HUES6 (cell line): ENCODE data around the gene RNGTT.
"Not testable (repeated sequence)": the region's sequence is repeated elsewhere in the genome, so short reads cannot be mapped to it uniquely, and the experiment has no call there.

Experiments used
- H3K27ac ChIP-seq: 2 replicates; pipeline ENCODE4 v1.7.0; 2013; ENCODE audit warnings: low read depth, mild to moderate bottlenecking, low read length, inconsistent platforms
- H3K27me3 ChIP-seq: 2 replicates; pipeline ENCODE4 v1.6.1; 2013; ENCODE audit warnings: low read length; ENCODE audit not compliant: control insufficient read depth, insufficient read depth
- H3K36me3 ChIP-seq: 2 replicates; pipeline ENCODE4 v1.6.1; 2013; ENCODE audit warnings: low read length; ENCODE audit not compliant: control insufficient read depth, insufficient read depth
- H3K4me1 ChIP-seq: 2 replicates; pipeline ENCODE4 v1.6.1; 2013; ENCODE audit warnings: low read length; ENCODE audit not compliant: control insufficient read depth, insufficient read depth
- H3K4me3 ChIP-seq: 2 replicates; pipeline ENCODE4 v1.5.1; 2013; ENCODE audit warnings: low read depth, low read length
- H3K9ac ChIP-seq: one replicate; pipeline ENCODE4 v1.6.1; 2013; ENCODE audit warnings: mild to moderate bottlenecking, low read length
- H3K9me3 ChIP-seq: 2 replicates; pipeline ENCODE4 v1.6.1; 2013; ENCODE audit warnings: low read depth, low read length; ENCODE audit not compliant: control insufficient read depth, insufficient read depth

Gene RNGTT

DNA sequence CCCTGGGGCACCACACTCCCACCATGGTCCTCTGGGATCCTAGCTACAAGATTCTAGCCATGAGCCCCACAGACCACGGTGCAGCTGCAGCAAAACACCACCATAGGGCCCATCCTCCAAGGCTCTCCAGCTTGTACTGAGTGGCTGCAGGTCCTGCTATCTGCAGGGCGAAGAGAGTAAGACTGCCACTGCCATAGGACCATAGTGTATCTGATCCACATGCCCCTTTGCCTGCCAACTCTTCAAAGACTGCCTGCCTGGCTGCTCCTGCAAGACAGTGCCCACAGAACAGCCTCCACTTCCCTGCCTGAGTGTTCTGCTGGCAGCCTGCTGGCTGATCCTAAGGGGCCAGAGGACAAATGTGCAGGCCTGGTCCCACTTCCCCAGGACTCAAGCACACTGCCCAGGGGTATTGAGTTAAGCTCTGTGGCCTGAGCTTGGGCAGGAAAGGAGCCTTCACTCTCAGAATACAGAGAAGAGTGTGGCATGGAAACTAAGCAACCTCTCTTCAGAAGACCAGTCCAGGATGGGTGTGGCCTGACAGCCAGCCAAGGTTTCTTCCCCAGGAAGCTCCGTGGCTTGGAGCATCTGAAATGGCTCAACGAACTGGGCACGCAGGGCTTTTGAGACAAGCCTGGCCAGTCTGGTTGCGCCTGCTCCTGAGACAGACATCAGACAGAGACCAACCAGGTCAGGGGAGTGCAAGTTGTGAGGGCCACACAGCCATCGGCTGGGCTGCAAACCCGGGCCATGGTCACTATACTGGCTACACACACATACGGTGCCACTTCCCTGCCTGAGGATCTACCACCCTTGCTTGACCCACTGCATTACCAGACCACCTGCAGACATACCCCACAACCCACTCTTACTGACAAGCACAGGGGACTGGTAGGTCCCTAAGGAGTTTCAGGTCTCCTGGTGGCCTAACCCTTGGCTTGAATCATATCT, 54.5 kb downstream of the RNGTT start:
- H3K9ac ChIP-seq = no peak overlapping the region
- H3K36me3 ChIP-seq = peaks cover 11% of the 10 kb centered on the region; the same call in 1 of the 2 replicates
- no peak overlapping the region for H3K4me3 ChIP-seq
- no peaks in the 10 kb centered on the region for H3K27me3 ChIP-seq
- peaks cover 23% of the 10 kb centered on the region for H3K4me1 ChIP-seq
- H3K9me3 ChIP-seq = no peaks in the 10 kb centered on the region
- H3K27ac ChIP-seq = no peak overlapping the region

DNA sequence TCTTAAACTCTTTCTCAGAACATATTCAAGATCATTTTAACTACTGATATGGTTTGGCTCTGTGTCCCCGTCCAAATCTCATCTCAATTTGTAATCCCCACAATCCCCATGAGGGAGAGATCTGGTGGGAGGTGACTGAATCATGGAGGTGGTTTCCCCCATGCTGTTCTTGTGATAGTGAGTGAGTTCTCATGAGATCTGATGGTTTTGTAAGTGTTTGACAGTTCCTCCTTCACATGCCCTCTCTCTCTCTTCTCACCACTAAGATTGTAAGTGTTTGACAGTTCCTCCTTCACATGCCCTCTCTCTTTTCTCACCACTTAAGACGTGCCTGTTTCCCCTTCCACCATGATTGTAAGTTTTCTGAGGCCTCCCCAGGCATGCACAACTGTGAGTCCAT, 56.3 kb downstream of the RNGTT start:
- H3K4me3 ChIP-seq, H3K4me1 ChIP-seq, H3K27me3 ChIP-seq, H3K9ac ChIP-seq, H3K27ac ChIP-seq, H3K9me3 ChIP-seq: not testable (repeated sequence)
- H3K36me3 ChIP-seq = peaks cover 19% of the 10 kb centered on the region

GRCh38 chr6:88899569-88900316, 63.7 kb downstream of the RNGTT start:
- no peak overlapping the region for H3K27ac ChIP-seq
- H3K4me1 ChIP-seq = no peaks in the 10 kb centered on the region; the same call in 1 of the 2 replicates
- H3K4me3 ChIP-seq = no peak overlapping the region
- H3K9me3 ChIP-seq = no peaks in the 10 kb centered on the region
- H3K27me3 ChIP-seq = no peaks in the 10 kb centered on the region
- peaks cover 18% of the 10 kb centered on the region for H3K36me3 ChIP-seq
- H3K9ac ChIP-seq = no peak overlapping the region

DNA sequence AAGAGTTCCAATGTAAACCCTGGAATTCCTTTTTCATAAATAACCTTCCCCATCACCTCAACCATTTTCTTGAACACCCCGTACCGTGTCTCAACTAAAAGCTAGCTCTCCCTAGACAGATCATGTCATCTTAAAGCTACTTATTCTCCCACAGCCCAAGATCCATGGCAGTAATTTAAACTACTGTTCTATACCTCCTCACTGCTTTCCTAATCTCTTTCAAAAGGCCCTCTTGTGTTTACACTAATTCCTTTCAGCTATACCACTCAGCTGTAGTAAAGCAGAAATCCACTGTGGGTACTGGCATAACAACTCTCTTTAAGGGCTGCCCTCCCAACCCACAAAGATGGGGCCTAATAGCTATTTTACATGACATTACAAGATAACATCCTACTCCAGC, 67.5 kb downstream of the RNGTT start:
- H3K9ac ChIP-seq = no peak overlapping the region
- H3K27me3 ChIP-seq = no peaks in the 10 kb centered on the region
- no peak overlapping the region for H3K4me3 ChIP-seq
- no peaks in the 10 kb centered on the region for H3K9me3 ChIP-seq
- no peak overlapping the region for H3K27ac ChIP-seq
- no peaks in the 10 kb centered on the region for H3K36me3 ChIP-seq
- H3K4me1 ChIP-seq = peaks cover 2% of the 10 kb centered on the region; the same call in 1 of the 2 replicates

DNA sequence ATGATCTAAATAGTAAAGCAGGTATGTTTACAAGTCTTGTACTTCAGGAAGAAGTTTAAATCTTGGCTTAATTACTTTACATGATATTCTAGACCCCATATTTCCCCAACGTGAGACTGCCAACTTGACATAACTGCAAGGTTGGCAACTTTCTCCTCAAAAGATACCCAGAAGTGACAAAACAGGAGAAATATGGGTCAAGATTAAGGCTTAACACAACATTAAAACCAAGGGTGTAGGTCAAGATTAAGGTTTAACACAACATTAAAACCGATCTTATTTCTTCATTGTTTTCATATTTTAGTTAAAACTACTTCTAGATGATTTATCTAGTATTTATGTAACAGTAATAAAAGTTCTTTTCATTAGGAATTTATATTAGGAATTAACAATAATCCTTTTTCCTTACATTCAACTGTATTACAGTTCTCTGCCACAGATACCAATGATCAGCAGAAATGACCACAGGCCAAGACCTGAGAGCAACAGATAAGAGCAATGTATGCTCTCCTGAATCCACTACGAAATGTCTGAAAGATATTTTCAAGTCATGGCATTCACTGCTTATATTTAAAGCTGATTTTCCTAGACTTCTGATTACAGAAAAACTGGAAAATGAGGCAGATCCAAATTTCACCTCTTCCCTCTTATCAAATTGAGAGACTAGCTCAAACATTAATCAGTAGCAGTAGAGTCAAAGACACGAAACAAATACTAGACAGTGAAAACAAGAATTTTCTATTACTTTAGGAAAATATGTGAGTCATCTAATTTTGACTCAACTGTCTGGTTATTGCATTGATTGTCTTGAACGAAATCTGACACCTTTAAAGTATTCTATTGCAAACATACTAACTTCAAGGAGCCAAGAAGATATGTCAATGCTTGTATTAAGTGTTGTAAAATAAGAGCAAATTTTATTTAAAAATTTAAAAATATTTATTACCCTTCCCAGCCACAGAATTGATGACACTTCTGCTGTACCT, 72.3 kb downstream of the RNGTT start:
- Histone ChIP-seq H3K27ac (no peak overlapping the region), H3K9me3 (no peaks in the 10 kb centered on the region), H3K4me1 (0 out of 2 replicates have a peak, but pooled peaks cover 2% of the 10 kb centered on the region), H3K4me3 (no peak overlapping the region), H3K9ac (no peak overlapping the region), H3K27me3 (no peaks in the 10 kb centered on the region), H3K36me3 (peaks cover 14% of the 10 kb centered on the region)

GRCh38 chr6:88890394-88890793, 73.0 kb downstream of the RNGTT start:
- Histone ChIP-seq H3K27me3 (no peaks in the 10 kb centered on the region), H3K9me3 (no peaks in the 10 kb centered on the region), H3K9ac (no peak overlapping the region), H3K36me3 (peaks cover 18% of the 10 kb centered on the region), H3K4me1 (0 out of 2 replicates have a peak, but pooled peaks cover 2% of the 10 kb centered on the region), H3K27ac (no peak overlapping the region), H3K4me3 (no peak overlapping the region)

DNA sequence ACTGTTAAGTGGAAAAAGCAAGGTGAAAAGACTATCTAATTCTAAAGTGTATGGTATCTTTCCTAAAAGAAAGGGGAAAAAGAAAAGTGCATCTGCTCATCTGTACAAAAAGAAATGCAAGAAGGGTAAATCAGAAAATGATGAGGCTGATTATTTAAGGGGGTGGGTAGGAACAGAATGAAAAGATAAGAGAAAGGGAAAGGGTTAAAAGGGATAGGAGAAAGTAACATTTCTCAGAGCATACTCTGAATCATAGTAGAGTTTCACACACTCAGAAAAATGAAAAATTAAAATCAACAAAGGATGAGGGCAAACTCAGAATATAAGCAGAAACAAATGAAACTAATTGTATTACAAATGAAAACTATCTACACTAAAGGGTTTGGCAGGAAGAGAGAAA, 79.1 kb downstream of the RNGTT start:
- no peak overlapping the region for H3K4me3 ChIP-seq
- no peak overlapping the region for H3K9ac ChIP-seq
- no peak overlapping the region for H3K27ac ChIP-seq
- H3K4me1 ChIP-seq = no peaks in the 10 kb centered on the region
- peaks cover 19% of the 10 kb centered on the region; the same call in 1 of the 2 replicates for H3K36me3 ChIP-seq
- H3K9me3 ChIP-seq = no peaks in the 10 kb centered on the region
- H3K27me3 ChIP-seq = no peaks in the 10 kb centered on the region

GRCh38 chr6:88882536-88882935, 80.9 kb downstream of the RNGTT start:
- Histone ChIP-seq H3K9me3 (no peaks in the 10 kb centered on the region), H3K36me3 (peaks cover 17% of the 10 kb centered on the region; the same call in 1 of the 2 replicates), H3K27ac (no peak overlapping the region), H3K9ac (no peak overlapping the region), H3K4me3 (no peak overlapping the region), H3K4me1 (no peaks in the 10 kb centered on the region), H3K27me3 (no peaks in the 10 kb centered on the region)

DNA sequence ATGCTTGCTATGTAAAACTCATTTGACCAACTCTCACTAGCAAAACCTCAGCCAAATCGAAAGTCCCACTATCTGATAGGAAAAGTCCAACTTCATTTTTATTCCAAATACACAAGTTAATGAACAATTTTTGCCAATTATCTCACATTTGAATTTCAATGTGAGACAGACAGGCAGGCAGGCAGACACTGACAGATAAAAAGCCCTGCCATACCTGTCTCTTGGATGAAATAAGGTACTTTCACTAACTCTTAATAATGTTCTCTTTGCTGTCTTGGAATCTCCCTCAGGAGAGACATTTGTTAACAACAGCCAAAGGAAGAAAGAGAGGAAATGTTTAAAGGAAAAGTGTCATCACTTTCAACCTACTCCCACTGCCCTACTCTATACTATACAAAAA, 82.0 kb downstream of the RNGTT start:
- Histone ChIP-seq H3K9ac (no peak overlapping the region), H3K27me3 (no peaks in the 10 kb centered on the region), H3K27ac (no peak overlapping the region), H3K36me3 (peaks cover 11% of the 10 kb centered on the region; the same call in 1 of the 2 replicates), H3K4me3 (no peak overlapping the region), H3K9me3 (no peaks in the 10 kb centered on the region), H3K4me1 (no peaks in the 10 kb centered on the region)

- Histone ChIP-seq H3K9ac (no peak overlapping the region), H3K4me1 (no peaks in the 10 kb centered on the region), H3K9me3 (no peaks in the 10 kb centered on the region), H3K27ac (no peak overlapping the region), H3K4me3 (no peak overlapping the region), H3K27me3 (no peaks in the 10 kb centered on the region), H3K36me3 (0 out of 2 replicates have a peak, but pooled peaks cover 2% of the 10 kb centered on the region)
These were observed 83.4 kb downstream of the RNGTT start for GRCh38 chr6:88880021-88880420.
